ENCODE data around the gene LTBR.

LTBR gene

GRCh38 chr12:6374786-6375160 is 9.2 kb upstream of the LTBR start:
- DNase-seq (ENCODE audit: low read depth, low spot score): no peak
- POLR2A ChIA-PET: interaction anchor here (1.0 kb wide), 1 partner anchor 9 kb away, joined by 3 read pairs; the partner anchor contains the start of gene LTBR
- H3K4me3 ChIP-seq (ENCODE audit: low read depth, low read length): no peak overlapping the region

GRCh38 chr12:6375269-6376078 is 8.5 kb upstream of the LTBR start, which contains the start of gene SCNN1A:
Gene SCNN1A, minus strand, starts transcription at chr12:6375563. Its CDS starts 780 bp downstream, at chr12:6374783.
- POLR2A ChIA-PET: interaction anchor here (1.0 kb wide), 1 partner anchor 8 kb away, joined by 3 read pairs; the partner anchor contains the start of gene LTBR
- no peak within 1 kb of the TSS for H3K4me3 ChIP-seq (ENCODE audit: low read depth, low read length)
- CTCF ChIA-PET: interaction anchor here (1.7 kb wide), 1 partner anchor 8 kb away, joined by 11 read pairs; the partner anchor contains the start of gene LTBR
- DNase-seq (ENCODE audit: low read depth, low spot score): no peak
- no peak for TF ChIP-seq CTCF (IDR thresholded peaks at IDR 0.05; ENCODE audit: insufficient read depth, low read length, missing control alignments)

More at GRCh38 chr12:6374786-6375160, 9.2 kb upstream of the LTBR start:
- no peak for TF ChIP-seq CTCF (IDR thresholded peaks at IDR 0.05; ENCODE audit: insufficient read depth, low read length, missing control alignments)
- CTCF ChIA-PET: interaction anchor here (1.2 to 1.7 kb wide), 2 partner anchors 9 to 48 kb away, joined by 4 to 11 read pairs; partner anchors contain the start of gene LTBR

- DNase-seq (ENCODE audit: low read depth, low spot score): no peak
- ChIA-PET CTCF (no interaction called here), POLR2A (no interaction called here)
- peak; percentile 61 for TF ChIP-seq CTCF (IDR thresholded peaks at IDR 0.05; ENCODE audit: insufficient read depth, low read length, missing control alignments)
- no peak overlapping the region for H3K4me3 ChIP-seq (ENCODE audit: low read depth, low read length)
Observed at GRCh38 chr12:6376079-6376869, 7.7 kb upstream of the LTBR start.

- no peak for TF ChIP-seq CTCF (IDR thresholded peaks at IDR 0.05; ENCODE audit: insufficient read depth, low read length, missing control alignments)
- H3K4me3 ChIP-seq (ENCODE audit: low read depth, low read length): no peak overlapping the region
- POLR2A ChIA-PET: interaction anchor here (1.4 kb wide), 1 partner anchor 42 kb away, joined by 3 read pairs; no protein-coding TSS in a partner anchor
- DNase-seq (ENCODE audit: low read depth, low spot score): no peak
- CTCF ChIA-PET: interaction anchor here (0.7 to 1.3 kb wide), 3 partner anchors 14 to 88 kb away, joined by 3 to 5 read pairs (median 3); no protein-coding TSS in a partner anchor
Observed at GRCh38 chr12:6376870-6377666, 6.9 kb upstream of the LTBR start.

GRCh38 chr12:6377667-6377994 is 6.3 kb upstream of the LTBR start:
- TF ChIP-seq CTCF (IDR thresholded peaks at IDR 0.05; ENCODE audit: insufficient read depth, low read length, missing control alignments): no peak
- H3K4me3 ChIP-seq (ENCODE audit: low read depth, low read length): no peak overlapping the region
- ChIA-PET CTCF (interaction anchor here (0.7 to 1.3 kb wide), 3 partner anchors 15 to 87 kb away, joined by 3 to 5 read pairs (median 3); no protein-coding TSS in a partner anchor), POLR2A (interaction anchor here (1.4 kb wide), 1 partner anchor 42 kb away, joined by 3 read pairs; no protein-coding TSS in a partner anchor)
- DNase-seq (ENCODE audit: low read depth, low spot score): no peak

Data from AG04449 (cell line).